Skeletal muscle satellite cell (primary cell): Measurements from ENCODE around the gene NFS1.

Source experiments
- H3K27me3 ChIP-seq: 2 replicates; pipeline ENCODE4 v1.7.0; 2013; ENCODE audit warnings: low read length; ENCODE audit not compliant: control insufficient read depth, insufficient read depth
- H3K36me3 ChIP-seq: 2 replicates; pipeline ENCODE4 v1.7.0; 2013; ENCODE audit warnings: mild to moderate bottlenecking, control low read depth, low read length; ENCODE audit not compliant: insufficient read depth
- H3K4me1 ChIP-seq: 2 replicates; pipeline ENCODE4 v1.7.0; 2013; ENCODE audit warnings: low read length; ENCODE audit not compliant: control insufficient read depth, insufficient read depth
- H3K4me2 ChIP-seq: 2 replicates; pipeline ENCODE4 v1.7.0; 2013; ENCODE audit warnings: mild to moderate bottlenecking, low read length
- H3K4me3 ChIP-seq: 2 replicates; pipeline ENCODE4 v1.7.0; 2013; ENCODE audit warnings: low read length
- H3K9ac ChIP-seq: 2 replicates; pipeline ENCODE4 v1.7.0; 2013; ENCODE audit warnings: mild to moderate bottlenecking, low read depth, low read length, moderate library complexity
- H3K9me3 ChIP-seq: replicated peaks from 2 replicates; pipeline ENCODE4 v1.7.0; 2013; ENCODE audit warnings: mild to moderate bottlenecking, control low read depth, low read length

Gene NFS1

DNA sequence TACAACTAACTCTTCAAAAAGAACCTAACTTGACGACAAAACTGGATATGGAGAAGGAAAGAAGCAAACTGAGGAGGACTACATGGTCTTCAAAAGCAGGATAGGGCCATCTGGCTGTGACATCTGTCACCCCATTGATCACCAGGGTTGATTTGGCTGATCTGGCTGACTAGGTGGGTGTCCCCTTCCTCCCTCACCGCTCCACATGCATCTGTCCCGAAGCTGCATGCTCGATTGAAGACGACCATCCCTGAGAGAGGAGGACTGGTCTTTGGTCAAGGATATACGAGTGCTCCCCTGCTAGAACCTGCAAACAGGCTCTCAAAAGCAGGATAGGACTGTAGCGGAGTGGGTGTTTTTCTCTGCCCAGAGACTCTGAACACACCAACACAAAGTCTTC, 56.1 kb downstream of the NFS1 start:
- Histone ChIP-seq H3K27me3 (no peaks in the 10 kb centered on the region), H3K4me2 (no peak overlapping the region), H3K9me3 (no peaks in the 10 kb centered on the region), H3K36me3 (peaks cover 9% of the 10 kb centered on the region), H3K4me3 (no peak overlapping the region), H3K4me1 (no peaks in the 10 kb centered on the region), H3K9ac (no peak overlapping the region)

DNA sequence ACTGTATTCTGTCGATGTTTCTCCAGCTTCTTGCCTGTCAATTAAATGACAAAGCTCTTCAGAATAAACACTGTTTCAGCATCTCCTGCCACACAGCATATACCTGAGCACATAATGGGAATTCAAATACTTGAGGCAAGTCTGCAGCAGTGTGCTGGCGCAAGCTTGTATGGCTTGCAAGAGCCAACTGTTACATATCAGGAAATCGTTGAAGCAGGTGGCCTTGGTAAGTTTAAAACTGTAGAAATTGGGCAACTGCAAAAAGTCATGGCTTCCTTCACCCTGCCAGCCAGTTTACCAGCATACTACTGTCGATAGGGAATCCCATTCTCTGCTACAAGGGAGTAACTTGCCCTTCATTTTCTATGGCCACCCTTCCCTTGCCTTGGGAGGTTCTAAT, 57.4 kb downstream of the NFS1 start:
- Histone ChIP-seq H3K4me3 (no peak overlapping the region), H3K9me3 (no peaks in the 10 kb centered on the region), H3K4me2 (no peak overlapping the region), H3K9ac (no peak overlapping the region), H3K36me3 (peaks cover 6% of the 10 kb centered on the region), H3K4me1 (no peaks in the 10 kb centered on the region), H3K27me3 (no peaks in the 10 kb centered on the region)

DNA sequence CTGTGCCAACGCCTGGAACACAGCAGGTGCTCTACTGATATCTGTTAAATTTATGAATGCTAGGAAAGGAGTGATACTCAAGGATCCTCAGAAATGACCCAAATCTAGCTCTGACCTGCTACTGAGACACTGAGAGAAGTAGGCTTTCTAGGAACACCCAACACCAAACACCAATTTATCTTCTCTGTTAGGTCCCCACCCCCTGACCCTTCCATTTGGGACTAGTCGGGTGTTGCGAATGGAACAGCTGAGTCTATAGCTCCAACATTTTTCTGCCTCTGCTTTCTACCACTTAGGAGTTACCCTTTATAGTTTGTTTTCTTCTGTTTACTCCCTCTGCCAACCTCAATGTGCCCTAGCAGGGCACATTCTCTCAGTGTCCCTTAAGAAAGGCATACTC, 58.4 kb downstream of the NFS1 start:
- Histone ChIP-seq H3K36me3 (peaks cover 6% of the 10 kb centered on the region), H3K9ac (no peak overlapping the region), H3K4me3 (no peak overlapping the region), H3K4me2 (no peak overlapping the region), H3K4me1 (no peaks in the 10 kb centered on the region), H3K9me3 (no peaks in the 10 kb centered on the region), H3K27me3 (no peaks in the 10 kb centered on the region)

DNA sequence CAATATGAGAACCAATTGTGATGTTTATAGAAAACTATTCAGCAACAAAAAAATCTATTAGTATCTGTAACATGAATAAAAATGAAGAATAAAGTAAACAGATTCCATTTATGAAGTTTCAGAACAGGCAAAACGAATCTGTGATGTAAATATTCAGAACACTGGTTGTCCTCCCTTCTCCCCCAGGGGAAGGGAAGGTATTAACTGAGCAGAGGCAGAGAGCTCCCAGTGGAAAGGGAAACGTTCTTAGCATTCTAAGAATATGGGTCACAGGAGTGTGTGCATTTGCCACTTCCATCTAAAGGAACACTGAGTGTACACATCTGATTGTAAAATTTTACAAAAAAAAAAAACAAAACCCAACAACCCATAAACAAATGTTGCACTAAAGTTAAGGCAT, 60.4 kb downstream of the NFS1 start:
- Histone ChIP-seq H3K36me3 (peaks cover 1% of the 10 kb centered on the region), H3K4me1 (no peaks in the 10 kb centered on the region), H3K27me3 (no peaks in the 10 kb centered on the region), H3K9ac (no peak overlapping the region), H3K4me3 (no peak overlapping the region), H3K4me2 (no peak overlapping the region), H3K9me3 (no peaks in the 10 kb centered on the region)

DNA sequence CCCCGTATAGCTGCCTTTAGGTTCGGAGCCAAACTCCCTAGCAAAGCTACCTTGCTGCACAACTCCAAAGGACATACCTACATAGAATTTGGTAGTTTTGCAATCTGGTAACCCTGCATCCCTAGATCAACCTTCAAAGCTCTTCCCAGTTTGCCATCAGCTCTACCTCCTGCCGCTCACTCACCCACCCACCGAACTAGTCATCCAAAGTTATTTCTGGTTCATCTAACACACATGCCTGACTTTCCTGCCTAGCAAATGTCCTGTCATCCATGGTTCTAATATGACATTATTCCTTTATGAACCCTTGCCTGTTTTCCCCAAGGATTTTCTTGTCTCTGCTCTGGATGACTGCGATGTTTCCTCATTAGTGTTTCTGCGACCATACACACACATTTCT, 61.9 kb downstream of the NFS1 start:
- Histone ChIP-seq H3K4me1 (no peaks in the 10 kb centered on the region), H3K36me3 (peaks cover 2% of the 10 kb centered on the region), H3K4me3 (no peak overlapping the region), H3K9ac (no peak overlapping the region), H3K27me3 (no peaks in the 10 kb centered on the region), H3K9me3 (no peaks in the 10 kb centered on the region), H3K4me2 (no peak overlapping the region)

DNA sequence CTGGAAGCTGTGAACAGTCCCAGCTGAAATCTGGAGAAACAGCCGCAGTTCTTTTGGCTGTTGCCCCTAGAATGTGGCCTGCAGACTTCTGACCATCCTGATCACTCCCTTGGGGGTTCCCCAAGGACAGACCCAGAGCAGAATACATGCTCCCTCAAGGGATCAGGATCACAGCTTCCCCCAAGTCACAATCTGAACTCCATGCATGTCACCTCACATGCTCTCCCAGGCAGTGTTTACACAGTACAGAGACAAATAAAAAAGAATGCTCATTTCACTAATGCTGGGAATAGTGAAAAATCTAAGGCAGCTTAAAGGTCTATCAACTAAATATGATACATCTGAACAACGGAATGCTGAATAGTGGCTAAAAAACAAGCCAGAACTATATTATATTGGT, 63.1 kb downstream of the NFS1 start:
- no peak overlapping the region for H3K4me2 ChIP-seq
- H3K4me1 ChIP-seq = no peaks in the 10 kb centered on the region
- H3K4me3 ChIP-seq = no peak overlapping the region
- H3K36me3 ChIP-seq = peaks cover 13% of the 10 kb centered on the region
- no peaks in the 10 kb centered on the region for H3K9me3 ChIP-seq
- no peaks in the 10 kb centered on the region for H3K27me3 ChIP-seq
- no peak overlapping the region for H3K9ac ChIP-seq

DNA sequence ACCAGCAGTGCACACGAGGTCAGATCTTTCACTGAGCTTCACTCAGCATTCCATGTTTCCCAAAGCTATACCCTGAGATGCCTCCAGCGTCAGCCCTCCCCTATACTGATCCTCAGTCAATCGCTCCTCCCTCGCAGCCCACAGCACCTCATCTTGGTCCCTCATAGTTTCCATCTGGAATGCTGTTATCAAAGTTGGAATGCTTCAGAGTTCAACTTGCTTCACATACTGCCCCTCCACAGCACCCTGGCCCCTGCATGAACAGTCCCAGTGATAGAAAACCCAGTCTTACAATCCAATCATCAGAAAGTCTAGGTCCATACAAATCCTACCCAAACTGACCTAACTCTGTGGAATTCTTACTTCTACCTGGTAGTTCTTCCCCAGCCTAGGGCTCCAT, 63.5 kb downstream of the NFS1 start:
- Histone ChIP-seq H3K36me3 (peaks cover 18% of the 10 kb centered on the region), H3K4me1 (no peaks in the 10 kb centered on the region), H3K4me2 (no peak overlapping the region), H3K9me3 (no peaks in the 10 kb centered on the region), H3K27me3 (no peaks in the 10 kb centered on the region), H3K4me3 (no peak overlapping the region), H3K9ac (no peak overlapping the region)

DNA sequence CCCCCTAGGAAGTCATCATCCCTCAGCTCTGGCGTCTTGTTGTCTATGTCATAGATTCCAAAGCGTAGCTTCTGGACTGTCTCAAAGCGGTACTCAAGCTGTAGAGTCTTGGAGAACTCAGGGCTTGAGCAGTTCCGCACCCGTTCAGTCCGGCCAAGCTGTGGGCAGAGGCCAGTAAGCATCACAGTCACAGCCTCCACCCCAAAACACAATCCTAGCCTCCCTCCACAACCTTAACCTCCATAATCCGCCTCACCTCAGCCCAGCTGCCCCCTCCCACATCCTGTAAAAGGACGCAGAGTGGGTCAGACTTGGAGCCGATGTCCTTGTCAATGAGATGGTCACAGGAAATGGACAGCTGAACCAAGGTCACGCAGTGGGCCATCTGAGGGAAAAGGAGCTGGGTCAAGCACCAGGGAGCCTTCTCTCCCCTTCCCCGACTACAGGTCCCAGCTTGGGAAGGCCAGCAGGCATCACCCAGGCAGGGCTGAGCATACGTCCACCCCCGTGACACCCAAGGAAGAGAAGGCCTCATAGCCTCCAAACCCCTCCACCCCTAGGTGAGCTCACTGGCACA, 66.5 kb downstream of the NFS1 start:
- no peaks in the 10 kb centered on the region for H3K9me3 ChIP-seq
- H3K27me3 ChIP-seq = no peaks in the 10 kb centered on the region
- no peak overlapping the region for H3K4me2 ChIP-seq
- H3K36me3 ChIP-seq = peaks cover 41% of the 10 kb centered on the region
- H3K4me3 ChIP-seq = no peak overlapping the region
- no peak overlapping the region for H3K9ac ChIP-seq
- no peaks in the 10 kb centered on the region for H3K4me1 ChIP-seq

DNA sequence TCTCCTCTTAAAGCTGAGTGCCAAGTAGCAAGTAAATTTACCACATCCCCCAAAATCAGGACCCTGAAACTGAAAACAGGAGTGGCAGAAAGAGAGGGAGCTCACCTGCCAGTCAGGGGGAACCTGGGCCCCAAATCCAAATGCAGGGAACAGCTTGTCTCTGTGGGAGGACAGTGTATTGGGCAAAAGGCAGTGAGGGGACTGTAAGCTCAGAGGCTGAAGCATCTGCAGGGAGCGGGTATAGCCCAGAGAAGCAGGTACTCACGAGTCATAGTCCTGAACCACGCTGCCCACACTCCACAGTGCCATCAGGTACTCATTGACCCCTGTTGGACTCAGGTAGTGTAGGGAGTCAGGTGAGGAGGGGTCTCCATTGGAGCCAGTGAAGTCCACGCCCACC, 68.5 kb downstream of the NFS1 start:
- no peak overlapping the region for H3K9ac ChIP-seq
- H3K4me3 ChIP-seq = no peak overlapping the region
- no peak overlapping the region for H3K4me2 ChIP-seq
- H3K4me1 ChIP-seq = no peaks in the 10 kb centered on the region
- H3K36me3 ChIP-seq = peaks cover 59% of the 10 kb centered on the region
- no peaks in the 10 kb centered on the region for H3K9me3 ChIP-seq
- H3K27me3 ChIP-seq = no peaks in the 10 kb centered on the region

DNA sequence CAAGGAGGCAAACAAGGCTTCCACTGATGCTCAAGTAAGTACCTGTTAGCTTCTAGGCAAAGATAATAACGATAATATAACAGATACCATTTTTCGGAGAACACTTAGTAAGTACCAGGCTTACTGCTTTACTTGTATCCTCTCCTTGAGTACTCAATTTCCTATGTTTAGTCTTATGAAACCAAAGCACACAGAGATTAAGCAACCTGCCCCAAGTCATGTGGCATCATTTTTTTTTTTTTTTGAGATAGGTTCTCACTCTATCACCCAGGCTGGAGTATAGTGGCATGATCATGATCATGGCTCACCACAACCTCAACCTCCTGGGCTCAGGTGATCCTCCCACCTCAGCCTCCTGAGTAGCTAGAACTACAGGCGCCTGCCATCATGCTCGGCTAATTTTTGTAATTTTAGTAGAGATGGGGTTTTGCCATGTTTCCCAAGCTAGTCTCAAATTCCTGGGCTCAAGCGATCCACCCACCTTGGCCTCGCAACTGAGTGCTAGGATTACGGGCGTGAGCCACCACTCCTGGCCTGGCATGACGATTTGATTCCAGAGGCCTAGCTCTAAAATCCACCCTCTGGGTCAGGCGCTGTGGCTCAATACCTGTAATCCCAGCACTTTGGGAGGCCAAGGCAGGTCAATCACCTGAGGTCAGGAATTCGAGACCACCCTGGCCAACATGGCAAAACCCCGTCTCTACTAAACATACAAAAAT, 69.6 kb downstream of the NFS1 start:
- Histone ChIP-seq H3K4me1 (no peaks in the 10 kb centered on the region), H3K4me3 (no peak overlapping the region), H3K27me3 (no peaks in the 10 kb centered on the region), H3K36me3 (peaks cover 63% of the 10 kb centered on the region), H3K4me2 (no peak overlapping the region), H3K9ac (no peak overlapping the region), H3K9me3 (no peaks in the 10 kb centered on the region)

DNA sequence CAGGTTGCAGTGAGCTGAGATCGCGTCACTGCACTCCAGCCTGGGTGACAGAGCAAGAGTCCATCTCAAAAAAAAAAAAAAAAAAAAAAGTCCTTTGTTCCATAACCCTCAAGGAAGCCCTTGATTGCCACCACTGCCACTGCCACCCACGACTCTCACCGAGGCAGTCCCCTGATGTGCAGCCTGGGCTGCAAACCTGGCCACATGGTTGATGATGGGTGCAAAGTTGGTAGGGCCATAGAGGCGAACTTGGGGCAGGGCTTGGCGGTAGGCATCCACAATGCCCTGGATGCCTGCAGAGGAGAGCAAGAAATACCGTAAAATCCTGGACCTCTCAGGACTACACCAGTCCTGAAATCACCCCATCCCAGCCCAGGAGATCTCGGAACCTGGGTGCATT, 72.0 kb downstream of the NFS1 start:
- H3K4me3 ChIP-seq = no peak overlapping the region
- no peaks in the 10 kb centered on the region for H3K27me3 ChIP-seq
- H3K9ac ChIP-seq = no peak overlapping the region
- no peak overlapping the region for H3K4me2 ChIP-seq
- no peaks in the 10 kb centered on the region for H3K4me1 ChIP-seq
- H3K9me3 ChIP-seq = no peaks in the 10 kb centered on the region
- H3K36me3 ChIP-seq = peaks cover 60% of the 10 kb centered on the region

DNA sequence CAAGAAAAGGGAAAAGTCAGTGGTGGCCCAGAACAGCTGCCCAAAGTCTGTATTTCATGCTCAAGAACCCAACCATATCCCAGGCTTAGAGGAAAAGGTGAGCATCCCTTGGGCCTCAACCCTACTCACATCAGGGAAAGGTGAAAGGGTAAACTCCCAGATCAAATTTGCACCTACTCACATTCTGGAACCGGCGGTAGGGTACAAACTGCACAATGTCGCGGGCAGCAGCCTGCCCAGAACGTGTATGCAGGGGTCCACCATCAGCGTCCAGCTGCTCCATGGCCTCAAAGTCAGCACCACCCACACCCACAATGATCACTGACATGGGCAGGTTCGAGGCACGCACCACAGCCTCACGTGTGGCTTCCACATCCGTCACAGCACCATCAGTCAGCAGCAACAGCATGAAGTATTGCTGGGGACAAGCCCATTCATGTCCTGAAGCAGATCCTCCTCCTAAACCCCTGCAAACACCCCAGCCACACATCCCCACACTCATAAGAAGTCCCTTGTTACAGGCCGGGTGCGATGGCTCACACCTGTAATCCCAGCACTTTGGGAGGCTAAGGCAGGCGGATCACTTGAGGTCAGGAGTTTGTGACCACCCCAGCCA, 72.7 kb downstream of the NFS1 start:
- Histone ChIP-seq H3K9me3 (no peaks in the 10 kb centered on the region), H3K4me3 (no peak overlapping the region), H3K27me3 (no peaks in the 10 kb centered on the region), H3K36me3 (peaks cover 57% of the 10 kb centered on the region), H3K4me1 (no peaks in the 10 kb centered on the region), H3K4me2 (no peak overlapping the region), H3K9ac (no peak overlapping the region)
